ENCODE data around the gene TECPR2. TPM values are rescaled to one million over a fixed set of nuclear protein-coding genes. Genes with fewer than 3 reads are reported as not detected.

Gene TECPR2
- total RNA-seq, 1 donor from 2014 or later: 6.4 TPM

GRCh38 chr14:102434647-102435175 lies 72.0 kb downstream of the TECPR2 start:
- H3K27me3 Mint-ChIP-seq: no peaks in the 10 kb centered on the region
- no peak overlapping the region for H3K4me3 Mint-ChIP-seq
- no peaks in the 10 kb centered on the region for H3K36me3 Mint-ChIP-seq (ENCODE audit: low read depth)
- no peaks in the 10 kb centered on the region for H3K9me3 Mint-ChIP-seq
- H3K27ac Mint-ChIP-seq: no peak overlapping the region
- DNase-seq: no peak
- peaks cover 3% of the 10 kb centered on the region for H3K4me1 Mint-ChIP-seq
- intact Hi-C loops (cut with micrococcal nuclease): no loop called here

- Mint-ChIP-seq H3K9me3 (no peaks in the 10 kb centered on the region), H3K27ac (no peak overlapping the region), H3K4me3 (peak overlapping the region; percentile 43), H3K36me3 (ENCODE audit: low read depth) (peaks cover 2% of the 10 kb centered on the region), H3K4me1 (peaks cover 3% of the 10 kb centered on the region), H3K27me3 (no peaks in the 10 kb centered on the region)
- DNase-seq: peak; percentile 92
- intact Hi-C loops (cut with micrococcal nuclease): loop anchor here (1.0 kb wide), 1 partner anchor 78 kb away; no protein-coding TSS in a partner anchor
Observed at GRCh38 chr14:102437997-102438915, 75.5 kb downstream of the TECPR2 start.

GRCh38 chr14:102439556-102439955 lies 76.8 kb downstream of the TECPR2 start:
- no peak for DNase-seq
- Mint-ChIP-seq H3K36me3 (ENCODE audit: low read depth) (peaks cover 2% of the 10 kb centered on the region), H3K27me3 (no peaks in the 10 kb centered on the region), H3K27ac (no peak overlapping the region), H3K9me3 (no peaks in the 10 kb centered on the region), H3K4me3 (no peak overlapping the region), H3K4me1 (peaks cover 3% of the 10 kb centered on the region)
- intact Hi-C loops (cut with micrococcal nuclease): no loop called here

- Mint-ChIP-seq H3K4me1 (peaks cover 3% of the 10 kb centered on the region), H3K27me3 (no peaks in the 10 kb centered on the region), H3K36me3 (ENCODE audit: low read depth) (peaks cover 5% of the 10 kb centered on the region), H3K4me3 (no peak overlapping the region), H3K9me3 (no peaks in the 10 kb centered on the region), H3K27ac (no peak overlapping the region)
- intact Hi-C loops (cut with micrococcal nuclease): no loop called here
- no peak for DNase-seq
Observed at GRCh38 chr14:102440392-102440791, 77.7 kb downstream of the TECPR2 start.

DNA sequence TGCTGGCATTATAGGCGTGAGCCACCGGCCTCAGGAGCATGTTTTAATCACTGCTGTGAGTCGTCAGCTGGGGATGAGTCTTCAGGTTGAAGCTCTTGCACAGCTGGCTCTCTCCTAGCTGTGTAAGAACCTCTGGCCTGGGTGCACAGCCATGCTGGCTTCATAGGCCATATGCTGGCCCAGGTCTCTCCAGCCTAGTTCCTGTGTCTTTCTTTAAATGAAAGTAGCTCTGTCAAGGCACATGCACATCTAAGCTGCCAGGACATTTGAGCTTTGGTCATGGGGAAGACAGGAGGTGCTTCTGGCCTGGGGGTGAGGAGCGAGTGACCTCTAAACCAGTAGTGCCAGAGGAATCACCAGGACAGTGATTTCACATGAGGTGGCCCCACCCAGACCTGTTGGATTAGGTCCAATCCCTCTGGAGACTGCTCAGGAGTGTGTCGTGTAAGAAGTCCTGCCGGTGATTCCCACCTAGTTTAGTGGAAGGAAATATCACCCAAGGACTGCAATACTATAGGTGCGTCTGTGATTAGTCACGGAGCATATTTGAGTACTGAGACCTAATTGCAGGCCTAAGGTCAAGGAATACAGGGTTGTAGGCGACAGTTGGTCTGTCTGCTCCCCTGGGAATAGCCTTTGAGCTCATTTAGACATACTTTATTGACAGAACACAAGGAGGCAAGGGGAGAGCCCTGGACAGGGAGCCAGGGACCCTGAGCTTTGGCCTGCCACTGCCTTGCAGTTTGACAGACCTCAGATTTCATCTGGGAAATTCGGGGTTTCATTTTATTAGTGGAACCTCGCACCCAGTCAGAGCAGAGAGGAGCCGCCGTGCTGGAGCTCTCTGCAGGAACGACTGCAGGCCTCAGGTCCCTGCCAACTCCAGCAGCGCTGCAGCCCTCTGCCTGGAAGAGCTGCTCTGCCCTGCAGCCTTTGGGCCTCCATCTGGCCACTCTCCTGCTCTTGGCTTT lies 79.8 kb downstream of the TECPR2 start:
- H3K27me3 Mint-ChIP-seq: no peaks in the 10 kb centered on the region
- no peak overlapping the region for H3K4me3 Mint-ChIP-seq
- intact Hi-C loops (cut with micrococcal nuclease): no loop called here
- no peak overlapping the region for H3K27ac Mint-ChIP-seq
- H3K36me3 Mint-ChIP-seq (ENCODE audit: low read depth): peaks cover 8% of the 10 kb centered on the region
- no peak for DNase-seq
- H3K4me1 Mint-ChIP-seq: peaks cover 3% of the 10 kb centered on the region
- no peaks in the 10 kb centered on the region for H3K9me3 Mint-ChIP-seq

DNA sequence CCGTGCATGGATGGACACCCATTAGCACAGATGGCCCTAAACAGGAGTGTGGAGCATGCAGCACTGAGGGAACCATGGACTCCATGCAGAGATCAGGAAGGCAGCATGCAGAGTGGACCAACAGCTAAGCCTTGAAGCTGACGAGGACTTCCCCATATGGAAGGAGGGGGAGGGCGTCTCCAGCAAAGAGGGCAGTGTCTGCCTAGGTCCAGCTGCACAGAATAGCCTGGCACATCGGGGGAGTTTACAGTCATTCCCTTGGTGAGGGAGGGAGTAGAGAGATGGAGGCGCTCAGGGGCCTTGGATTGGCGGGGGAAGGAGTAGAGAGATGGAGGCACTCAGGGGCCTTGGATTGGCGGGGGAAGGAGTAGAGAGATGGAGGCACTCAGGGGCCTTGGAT lies 82.3 kb downstream of the TECPR2 start:
- Mint-ChIP-seq H3K9me3 (no peaks in the 10 kb centered on the region), H3K27me3 (no peaks in the 10 kb centered on the region), H3K36me3 (ENCODE audit: low read depth) (peaks cover 14% of the 10 kb centered on the region), H3K4me1 (no peaks in the 10 kb centered on the region), H3K27ac (no peak overlapping the region), H3K4me3 (no peak overlapping the region)
- intact Hi-C loops (cut with micrococcal nuclease): no loop called here
- no peak for DNase-seq

DNA sequence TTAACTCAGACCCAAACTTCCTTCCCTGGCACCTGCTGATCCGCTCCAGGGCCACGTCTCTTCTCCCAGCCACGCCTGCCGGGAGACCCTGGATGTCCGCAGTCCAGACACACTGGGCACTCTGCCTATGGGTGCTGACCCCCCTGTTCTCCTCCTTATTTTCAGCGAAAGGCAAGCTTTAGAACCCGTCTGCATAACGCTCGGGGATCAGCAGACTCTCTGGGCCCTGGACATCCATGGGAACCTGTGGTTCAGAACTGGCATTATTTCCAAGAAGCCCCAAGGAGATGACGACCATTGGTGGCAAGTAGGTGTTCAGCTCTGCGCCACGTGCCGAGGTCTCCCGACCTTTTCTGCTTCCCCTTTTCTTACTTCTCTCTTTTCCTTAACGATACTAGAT lies 82.9 kb downstream of the TECPR2 start:
- no peaks in the 10 kb centered on the region for H3K9me3 Mint-ChIP-seq

DNA sequence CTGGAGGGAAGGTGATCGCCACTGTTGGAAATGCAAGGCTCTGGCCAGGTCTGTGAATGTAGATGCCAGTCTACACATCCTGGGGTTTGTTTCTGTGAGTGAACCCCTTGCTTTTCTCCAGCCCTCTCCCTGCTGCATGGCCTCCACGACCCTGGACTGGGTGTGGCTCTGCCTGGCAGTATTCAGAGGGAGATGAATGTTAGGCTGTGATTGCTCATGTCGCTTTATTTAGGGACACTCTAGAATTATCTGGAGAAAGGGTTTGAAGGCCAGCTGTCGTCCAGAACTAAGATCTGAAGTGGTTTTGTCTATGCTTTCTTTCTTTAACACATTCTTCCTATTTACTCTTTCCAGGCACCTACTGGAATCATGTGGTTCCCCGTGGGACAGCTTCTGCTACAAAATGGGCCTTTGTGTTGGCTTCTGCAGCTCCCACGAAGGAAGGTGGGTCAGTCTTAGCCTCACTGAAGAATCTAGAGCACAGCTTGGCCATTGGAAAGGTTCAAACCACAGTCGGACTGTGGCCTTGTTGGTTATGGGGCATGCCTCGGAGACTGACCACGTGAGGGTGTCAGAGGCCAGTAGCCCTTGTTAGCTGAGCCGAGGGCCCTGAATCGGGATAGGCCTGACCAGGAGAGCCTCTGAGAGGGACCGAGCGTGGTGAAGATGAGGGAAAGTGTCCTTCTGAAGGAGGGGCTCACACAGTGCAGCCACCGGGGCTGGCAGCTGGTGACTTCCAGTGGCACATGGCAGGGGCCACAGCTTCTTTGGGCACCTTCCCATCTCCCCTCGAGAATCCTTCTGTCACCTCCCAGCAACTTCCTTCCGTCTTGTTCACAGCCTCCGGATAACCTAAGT lies 87.7 kb downstream of the TECPR2 start:
- Mint-ChIP-seq H3K27ac (no peak overlapping the region), H3K9me3 (no peaks in the 10 kb centered on the region), H3K27me3 (no peaks in the 10 kb centered on the region), H3K4me1 (no peaks in the 10 kb centered on the region), H3K36me3 (ENCODE audit: low read depth) (peaks cover 17% of the 10 kb centered on the region), H3K4me3 (no peak overlapping the region)
- intact Hi-C loops (cut with micrococcal nuclease): no loop called here
- DNase-seq: no peak

More for the DNA sequence above, 82.9 kb downstream of the TECPR2 start:
- no peak overlapping the region for H3K27ac Mint-ChIP-seq
- no peaks in the 10 kb centered on the region for H3K4me1 Mint-ChIP-seq
- DNase-seq: no peak
- intact Hi-C loops (cut with micrococcal nuclease): no loop called here
- H3K27me3 Mint-ChIP-seq: no peaks in the 10 kb centered on the region
- no peak overlapping the region for H3K4me3 Mint-ChIP-seq
- peaks cover 15% of the 10 kb centered on the region for H3K36me3 Mint-ChIP-seq (ENCODE audit: low read depth)

DNA sequence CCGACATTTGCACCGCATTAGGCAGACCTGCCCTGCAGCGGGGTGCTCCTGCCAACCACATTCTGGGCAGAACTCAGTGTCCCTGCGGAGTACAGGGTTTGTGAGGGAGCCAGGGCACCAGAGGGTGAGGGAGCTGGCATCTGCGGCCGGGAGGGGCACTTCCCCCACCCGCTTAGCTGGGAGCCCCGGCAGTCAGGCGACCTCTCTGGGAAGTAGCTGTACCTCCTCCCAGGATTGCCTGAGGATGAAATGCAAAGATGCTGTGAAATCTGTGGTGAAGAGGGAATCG lies 88.3 kb downstream of the TECPR2 start:
- no peak for DNase-seq
- Mint-ChIP-seq H3K27ac (no peak overlapping the region), H3K4me1 (no peaks in the 10 kb centered on the region), H3K36me3 (ENCODE audit: low read depth) (peaks cover 17% of the 10 kb centered on the region), H3K4me3 (no peak overlapping the region), H3K9me3 (no peaks in the 10 kb centered on the region), H3K27me3 (no peaks in the 10 kb centered on the region)
- intact Hi-C loops (cut with micrococcal nuclease): no loop called here

GRCh38 chr14:102452302-102452701 lies 89.6 kb downstream of the TECPR2 start:
- no peak for DNase-seq
- H3K27me3 Mint-ChIP-seq: no peaks in the 10 kb centered on the region
- H3K27ac Mint-ChIP-seq: no peak overlapping the region
- H3K4me1 Mint-ChIP-seq: no peaks in the 10 kb centered on the region
- intact Hi-C loops (cut with micrococcal nuclease): no loop called here
- no peak overlapping the region for H3K4me3 Mint-ChIP-seq
- peaks cover 15% of the 10 kb centered on the region for H3K36me3 Mint-ChIP-seq (ENCODE audit: low read depth)
- H3K9me3 Mint-ChIP-seq: no peaks in the 10 kb centered on the region

GRCh38 chr14:102454711-102455110 lies 92.0 kb downstream of the TECPR2 start:
- H3K27ac Mint-ChIP-seq: no peak overlapping the region
- no peaks in the 10 kb centered on the region for H3K27me3 Mint-ChIP-seq
- H3K9me3 Mint-ChIP-seq: no peaks in the 10 kb centered on the region

DNA sequence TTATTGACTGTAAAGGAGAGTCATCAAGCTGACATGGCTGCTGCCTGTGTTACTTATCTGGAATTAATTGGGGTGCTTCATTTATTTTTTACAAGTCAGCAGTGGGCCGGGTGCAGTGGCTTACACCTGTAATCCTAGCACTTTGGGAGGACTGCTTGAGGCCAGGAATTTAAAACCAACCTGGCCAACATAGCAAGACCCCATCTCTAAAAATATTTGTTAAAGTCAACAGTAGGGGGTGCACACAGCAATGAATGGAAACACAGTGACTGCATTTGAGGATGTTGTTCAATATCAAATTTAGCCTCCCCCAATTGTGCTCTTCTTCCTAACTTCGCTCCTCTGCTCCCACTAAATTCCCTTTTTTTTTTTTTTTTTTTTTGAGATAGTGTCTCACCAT lies 94.8 kb downstream of the TECPR2 start:
- H3K4me1 Mint-ChIP-seq: peaks cover 7% of the 10 kb centered on the region
- no peaks in the 10 kb centered on the region for H3K9me3 Mint-ChIP-seq
- H3K36me3 Mint-ChIP-seq (ENCODE audit: low read depth): no peaks in the 10 kb centered on the region
- intact Hi-C loops (cut with micrococcal nuclease): no loop called here
- no peak for DNase-seq
- no peak overlapping the region for H3K4me3 Mint-ChIP-seq
- H3K27me3 Mint-ChIP-seq: no peaks in the 10 kb centered on the region
- no peak overlapping the region for H3K27ac Mint-ChIP-seq

More at GRCh38 chr14:102454711-102455110, 92.0 kb downstream of the TECPR2 start:
- DNase-seq: no peak
- intact Hi-C loops (cut with micrococcal nuclease): no loop called here
- Mint-ChIP-seq H3K4me1 (no peaks in the 10 kb centered on the region), H3K36me3 (ENCODE audit: low read depth) (peaks cover 11% of the 10 kb centered on the region), H3K4me3 (no peak overlapping the region)

All from activated CD4-positive, alpha-beta T cell treated with anti-CD3 and anti-CD28 coated beads, Interleukin-2, amount 10 ng/mL, durations not matched to agents 24 days and 14 days (primary cell).